ENCODE data around the gene EIF4E3. TPM values are rescaled to one million over a fixed set of nuclear protein-coding genes. Genes with fewer than 3 reads are reported as not detected.

EIF4E3 gene
- total RNA-seq, 4 donors from 2014 or later, result 20.6 to 40.8 (median 23.9) TPM

Other genes starting within 250 kb of the EIF4E3 start
- 100 to 1,000 TPM; 103 to 173 (median 140) TPM for gene FOXP1, start 141.7 kb downstream of the EIF4E3 start, total RNA-seq
- not detected for gene GPR27, start 28.5 kb upstream of the EIF4E3 start, total RNA-seq
- not detected for gene PROK2, start 59.7 kb upstream of the EIF4E3 start, total RNA-seq